ENCODE data around the gene ENGASE.
"Not testable (repeated sequence)": the region's sequence is repeated elsewhere in the genome, so short reads cannot be mapped to it uniquely, and the experiment has no call there.

Gene ENGASE

GRCh38 chr17:79062691-79063090 is 11.9 kb upstream of the ENGASE start:
- Histone ChIP-seq H3K36me3 (ENCODE audit: control insufficient read depth, insufficient read depth, low read length, severe bottlenecking) (no peaks in the 10 kb centered on the region), H3K27me3 (replicated peaks; ENCODE audit: control insufficient read depth, insufficient read depth, low read length) (no peaks in the 10 kb centered on the region), H3K9me3 (ENCODE audit: control insufficient read depth, low read length) (no peaks in the 10 kb centered on the region), H3K4me1 (ENCODE audit: control insufficient read depth, insufficient read depth, low read length) (peaks cover 6% of the 10 kb centered on the region), H3K4me3 (ENCODE audit: low read length) (no peak overlapping the region), H3K9ac (ENCODE audit: low read length) (no peak overlapping the region)
- no peak for DNase-seq (ENCODE audit: low read depth)

- Histone ChIP-seq H3K4me1 (ENCODE audit: control insufficient read depth, insufficient read depth, low read length) (peaks cover 6% of the 10 kb centered on the region), H3K27me3 (replicated peaks; ENCODE audit: control insufficient read depth, insufficient read depth, low read length) (no peaks in the 10 kb centered on the region), H3K9ac (ENCODE audit: low read length) (no peak overlapping the region), H3K9me3 (ENCODE audit: control insufficient read depth, low read length) (no peaks in the 10 kb centered on the region), H3K36me3 (ENCODE audit: control insufficient read depth, insufficient read depth, low read length, severe bottlenecking) (no peaks in the 10 kb centered on the region), H3K4me3 (ENCODE audit: low read length) (no peak overlapping the region)
- DNase-seq (ENCODE audit: low read depth): no peak
Measured at GRCh38 chr17:79064026-79064425, 10.6 kb upstream of the ENGASE start.

GRCh38 chr17:79065105-79065670 is 9.4 kb upstream of the ENGASE start:
- Histone ChIP-seq H3K4me3 (ENCODE audit: low read length) (no peak overlapping the region), H3K27me3 (replicated peaks; ENCODE audit: control insufficient read depth, insufficient read depth, low read length) (no peaks in the 10 kb centered on the region), H3K36me3 (ENCODE audit: control insufficient read depth, insufficient read depth, low read length, severe bottlenecking) (no peaks in the 10 kb centered on the region), H3K4me1 (ENCODE audit: control insufficient read depth, insufficient read depth, low read length) (peaks cover 6% of the 10 kb centered on the region), H3K9ac (ENCODE audit: low read length) (no peak overlapping the region), H3K9me3 (ENCODE audit: control insufficient read depth, low read length) (no peaks in the 10 kb centered on the region)
- peak; percentile 41 for DNase-seq (ENCODE audit: low read depth)

GRCh38 chr17:79066963-79067362 is 7.7 kb upstream of the ENGASE start:
- no peak overlapping the region for H3K9ac ChIP-seq (ENCODE audit: low read length)
- H3K27me3 ChIP-seq (replicated peaks; ENCODE audit: control insufficient read depth, insufficient read depth, low read length): no peaks in the 10 kb centered on the region
- H3K4me1 ChIP-seq (ENCODE audit: control insufficient read depth, insufficient read depth, low read length): peaks cover 6% of the 10 kb centered on the region
- no peaks in the 10 kb centered on the region for H3K9me3 ChIP-seq (ENCODE audit: control insufficient read depth, low read length)
- DNase-seq (ENCODE audit: low read depth): no peak
- no peak overlapping the region for H3K4me3 ChIP-seq (ENCODE audit: low read length)
- no peaks in the 10 kb centered on the region for H3K36me3 ChIP-seq (ENCODE audit: control insufficient read depth, insufficient read depth, low read length, severe bottlenecking)

GRCh38 chr17:79070266-79070880 is 4.3 kb upstream of the ENGASE start:
- Histone ChIP-seq H3K27me3 (replicated peaks; ENCODE audit: control insufficient read depth, insufficient read depth, low read length) (no peaks in the 10 kb centered on the region), H3K4me1 (ENCODE audit: control insufficient read depth, insufficient read depth, low read length) (peaks cover 12% of the 10 kb centered on the region), H3K9me3 (ENCODE audit: control insufficient read depth, low read length) (no peaks in the 10 kb centered on the region), H3K36me3 (ENCODE audit: control insufficient read depth, insufficient read depth, low read length, severe bottlenecking) (no peaks in the 10 kb centered on the region), H3K9ac (ENCODE audit: low read length) (no peak overlapping the region), H3K4me3 (ENCODE audit: low read length) (no peak overlapping the region)
- no peak for DNase-seq (ENCODE audit: low read depth)

- no peaks in the 10 kb centered on the region for H3K9me3 ChIP-seq (ENCODE audit: control insufficient read depth, low read length)
- no peaks in the 10 kb centered on the region for H3K27me3 ChIP-seq (replicated peaks; ENCODE audit: control insufficient read depth, insufficient read depth, low read length)
- H3K4me3 ChIP-seq (ENCODE audit: low read length): no peak overlapping the region
- no peak for DNase-seq (ENCODE audit: low read depth)
- H3K4me1 ChIP-seq (ENCODE audit: control insufficient read depth, insufficient read depth, low read length): peaks cover 19% of the 10 kb centered on the region
- H3K9ac ChIP-seq (ENCODE audit: low read length): no peak overlapping the region
- no peaks in the 10 kb centered on the region for H3K36me3 ChIP-seq (ENCODE audit: control insufficient read depth, insufficient read depth, low read length, severe bottlenecking)
Measured at GRCh38 chr17:79071161-79071740, 3.4 kb upstream of the ENGASE start.

GRCh38 chr17:79072544-79072943 is 2.1 kb upstream of the ENGASE start:
- DNase-seq (ENCODE audit: low read depth): no peak
- no peak overlapping the region for H3K9ac ChIP-seq (ENCODE audit: low read length)
- no peak overlapping the region for H3K4me3 ChIP-seq (ENCODE audit: low read length)

GRCh38 chr17:79073016-79073705 is 1.5 kb upstream of the ENGASE start:
- Histone ChIP-seq H3K4me3 (ENCODE audit: low read length) (no peak overlapping the region), H3K27me3 (replicated peaks; ENCODE audit: control insufficient read depth, insufficient read depth, low read length) (no peaks in the 10 kb centered on the region)

More at GRCh38 chr17:79072544-79072943, 2.1 kb upstream of the ENGASE start:
- H3K4me1 ChIP-seq (ENCODE audit: control insufficient read depth, insufficient read depth, low read length): peaks cover 19% of the 10 kb centered on the region
- H3K9me3 ChIP-seq (ENCODE audit: control insufficient read depth, low read length): no peaks in the 10 kb centered on the region
- H3K27me3 ChIP-seq (replicated peaks; ENCODE audit: control insufficient read depth, insufficient read depth, low read length): no peaks in the 10 kb centered on the region
- H3K36me3 ChIP-seq (ENCODE audit: control insufficient read depth, insufficient read depth, low read length, severe bottlenecking): peaks cover 3% of the 10 kb centered on the region

GRCh38 chr17:79073706-79074088 is 927 bp upstream of the ENGASE start:
- no peaks in the 10 kb centered on the region for H3K27me3 ChIP-seq (replicated peaks; ENCODE audit: control insufficient read depth, insufficient read depth, low read length)
- no peaks in the 10 kb centered on the region for H3K9me3 ChIP-seq (ENCODE audit: control insufficient read depth, low read length)
- no peak overlapping the region for H3K4me3 ChIP-seq (ENCODE audit: low read length)
- H3K36me3 ChIP-seq (ENCODE audit: control insufficient read depth, insufficient read depth, low read length, severe bottlenecking): peaks cover 10% of the 10 kb centered on the region
- no peak overlapping the region for H3K9ac ChIP-seq (ENCODE audit: low read length)
- H3K4me1 ChIP-seq (ENCODE audit: control insufficient read depth, insufficient read depth, low read length): peaks cover 19% of the 10 kb centered on the region
- no peak for DNase-seq (ENCODE audit: low read depth)

More at GRCh38 chr17:79073016-79073705, 1.5 kb upstream of the ENGASE start:
- H3K36me3 ChIP-seq (ENCODE audit: control insufficient read depth, insufficient read depth, low read length, severe bottlenecking): peaks cover 4% of the 10 kb centered on the region
- H3K9ac ChIP-seq (ENCODE audit: low read length): no peak overlapping the region
- H3K9me3 ChIP-seq (ENCODE audit: control insufficient read depth, low read length): no peaks in the 10 kb centered on the region
- H3K4me1 ChIP-seq (ENCODE audit: control insufficient read depth, insufficient read depth, low read length): peaks cover 19% of the 10 kb centered on the region
- no peak for DNase-seq (ENCODE audit: low read depth)

GRCh38 chr17:79074121-79074648 is 439 bp upstream of the ENGASE start:
- H3K36me3 ChIP-seq (ENCODE audit: control insufficient read depth, insufficient read depth, low read length, severe bottlenecking): peaks cover 15% of the 10 kb centered on the region
- not testable (repeated sequence) for DNase-seq (ENCODE audit: low read depth); H3K27me3 ChIP-seq (replicated peaks; ENCODE audit: control insufficient read depth, insufficient read depth, low read length); H3K9ac ChIP-seq (ENCODE audit: low read length); H3K9me3 ChIP-seq (ENCODE audit: control insufficient read depth, low read length)
- H3K4me3 ChIP-seq (ENCODE audit: low read length): peak overlapping the region; percentile 61
- H3K4me1 ChIP-seq (ENCODE audit: control insufficient read depth, insufficient read depth, low read length): peaks cover 19% of the 10 kb centered on the region

- Histone ChIP-seq H3K9me3 (ENCODE audit: control insufficient read depth, low read length) (no peaks in the 10 kb centered on the region), H3K36me3 (ENCODE audit: control insufficient read depth, insufficient read depth, low read length, severe bottlenecking) (peaks cover 27% of the 10 kb centered on the region), H3K27me3 (replicated peaks; ENCODE audit: control insufficient read depth, insufficient read depth, low read length) (no peaks in the 10 kb centered on the region), H3K4me3 (ENCODE audit: low read length) (peak overlapping the region; percentile 87), H3K9ac (ENCODE audit: low read length) (peak overlapping the region; percentile 91), H3K4me1 (ENCODE audit: control insufficient read depth, insufficient read depth, low read length) (peaks cover 19% of the 10 kb centered on the region)
- no peak for DNase-seq (ENCODE audit: low read depth)
Measured at GRCh38 chr17:79075446-79075750, 774 bp downstream of the ENGASE start.

Data from adipocyte (in vitro differentiated cells).